D721Med (cell line): Measurements from ENCODE around the gene TXN2.
"Not testable (repeated sequence)": the region's sequence is repeated elsewhere in the genome, so short reads cannot be mapped to it uniquely, and the experiment has no call there.

Source experiments
- DNase-seq: peaks from one replicate; pipeline ENCODE4 v3.0.0; 2011; ENCODE audit warnings: low spot score; ENCODE audit not compliant: insufficient read length
- FAIRE-seq: peaks from 2 replicates; lab custom pipeline; 2011; peaks lifted over from hg19 to GRCh38; lab: Jason Lieb, UNC
- TF ChIP-seq, protein P1 (sequence below): IDR thresholded peaks from 2 replicates; pipeline ENCODE4 v1.5.1; 2012; ENCODE audit warnings: mild to moderate bottlenecking, control low read depth; ENCODE audit not compliant: insufficient read depth; ENCODE audit errors: missing control alignments

TXN2 gene

GRCh38 chr22:36433318-36434231 is 47.9 kb downstream of the TXN2 start:
- TF ChIP-seq, protein P1, sequence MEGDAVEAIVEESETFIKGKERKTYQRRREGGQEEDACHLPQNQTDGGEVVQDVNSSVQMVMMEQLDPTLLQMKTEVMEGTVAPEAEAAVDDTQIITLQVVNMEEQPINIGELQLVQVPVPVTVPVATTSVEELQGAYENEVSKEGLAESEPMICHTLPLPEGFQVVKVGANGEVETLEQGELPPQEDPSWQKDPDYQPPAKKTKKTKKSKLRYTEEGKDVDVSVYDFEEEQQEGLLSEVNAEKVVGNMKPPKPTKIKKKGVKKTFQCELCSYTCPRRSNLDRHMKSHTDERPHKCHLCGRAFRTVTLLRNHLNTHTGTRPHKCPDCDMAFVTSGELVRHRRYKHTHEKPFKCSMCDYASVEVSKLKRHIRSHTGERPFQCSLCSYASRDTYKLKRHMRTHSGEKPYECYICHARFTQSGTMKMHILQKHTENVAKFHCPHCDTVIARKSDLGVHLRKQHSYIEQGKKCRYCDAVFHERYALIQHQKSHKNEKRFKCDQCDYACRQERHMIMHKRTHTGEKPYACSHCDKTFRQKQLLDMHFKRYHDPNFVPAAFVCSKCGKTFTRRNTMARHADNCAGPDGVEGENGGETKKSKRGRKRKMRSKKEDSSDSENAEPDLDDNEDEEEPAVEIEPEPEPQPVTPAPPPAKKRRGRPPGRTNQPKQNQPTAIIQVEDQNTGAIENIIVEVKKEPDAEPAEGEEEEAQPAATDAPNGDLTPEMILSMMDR, result no peak
- DNase-seq, result no peak
- no peak for FAIRE-seq

DNA sequence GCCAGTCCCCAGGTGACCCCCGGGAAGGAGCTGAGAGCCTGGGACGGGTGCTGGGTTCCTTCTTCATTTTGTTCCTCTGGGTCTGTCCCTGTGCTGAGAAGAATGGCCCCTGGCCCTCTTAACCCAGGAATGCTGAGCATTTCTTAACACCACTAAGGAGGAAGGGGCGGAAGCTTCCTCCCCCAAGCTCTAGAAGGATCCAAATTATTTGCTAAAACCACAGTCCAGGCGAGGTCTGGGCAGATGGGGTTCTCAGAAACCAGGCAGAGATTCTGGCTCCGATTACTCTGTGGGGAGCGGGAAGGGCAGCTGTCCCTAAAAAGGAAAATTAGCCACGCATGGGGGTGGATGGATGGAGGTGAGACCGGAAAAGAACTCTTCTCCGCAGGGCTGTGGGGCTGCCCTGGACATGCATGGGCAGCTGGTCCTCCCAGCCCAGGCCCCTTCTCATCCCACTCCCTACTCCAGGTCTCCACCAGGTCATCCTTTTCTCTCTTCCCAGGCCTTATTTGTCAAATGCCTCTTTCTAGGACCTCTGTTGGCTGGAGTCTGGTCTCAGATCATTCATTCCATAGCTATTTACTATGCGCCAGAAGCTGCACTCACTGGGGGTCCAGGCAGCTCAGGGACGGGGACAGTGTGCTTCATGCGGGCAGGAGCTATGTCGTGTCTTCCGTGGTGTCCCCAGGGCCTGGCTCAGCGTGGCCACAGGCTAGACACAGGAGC is 48.7 kb downstream of the TXN2 start:
- DNase-seq, result no peak
- TF ChIP-seq, protein P1, result no peak
- no peak for FAIRE-seq

GRCh38 chr22:36431977-36432376 is 49.5 kb downstream of the TXN2 start:
- FAIRE-seq, result no peak
- TF ChIP-seq, protein P1, result no peak

DNA sequence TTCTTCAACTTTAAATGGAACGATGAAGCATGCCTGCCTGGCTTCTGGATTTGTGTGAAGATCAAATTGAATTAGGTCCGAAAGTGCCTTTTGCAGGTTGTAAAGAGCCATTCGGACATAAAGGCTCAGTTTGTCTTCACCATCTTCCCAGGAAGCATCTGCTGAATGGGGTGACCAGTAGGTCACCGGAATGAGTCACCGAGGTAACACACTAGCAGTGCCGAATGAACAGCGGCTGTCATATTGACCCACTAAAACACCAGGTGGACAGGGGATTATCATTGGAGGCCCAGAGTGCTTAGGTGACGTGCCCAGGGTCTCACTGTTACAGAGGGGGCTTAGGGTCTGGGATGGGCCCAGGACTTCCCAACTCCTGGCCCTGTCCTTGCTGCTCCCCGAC is 50.6 kb downstream of the TXN2 start:
- DNase-seq (no peak), FAIRE-seq (no peak)
- TF ChIP-seq, protein P1, result no peak

More at GRCh38 chr22:36431977-36432376, 49.5 kb downstream of the TXN2 start:
- DNase-seq, result no peak

DNA sequence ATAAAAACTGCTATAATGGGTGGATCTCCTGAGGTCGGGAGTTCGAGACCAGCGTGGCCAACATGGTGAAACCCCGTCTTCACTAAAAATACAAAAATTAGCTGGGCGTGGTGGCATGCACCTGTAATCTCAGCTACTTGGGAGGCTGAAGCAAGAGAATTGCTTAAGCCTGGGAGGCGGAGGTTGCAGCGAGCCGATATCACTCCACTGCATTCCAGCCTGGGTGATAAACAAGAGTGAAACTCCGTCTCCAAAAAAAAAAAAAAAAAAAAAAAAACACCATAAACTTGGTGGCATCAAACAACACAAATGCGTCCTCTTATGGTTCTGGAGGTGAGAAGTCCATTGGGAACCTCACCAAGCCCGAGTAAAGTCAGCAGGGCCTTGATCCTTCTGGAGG is 53.5 kb downstream of the TXN2 start:
- not testable (repeated sequence) for DNase-seq, FAIRE-seq

GRCh38 chr22:36425977-36426523 is 55.4 kb downstream of the TXN2 start:
- TF ChIP-seq, protein P1, result no peak
- DNase-seq, result no peak
- FAIRE-seq, result no peak

DNA sequence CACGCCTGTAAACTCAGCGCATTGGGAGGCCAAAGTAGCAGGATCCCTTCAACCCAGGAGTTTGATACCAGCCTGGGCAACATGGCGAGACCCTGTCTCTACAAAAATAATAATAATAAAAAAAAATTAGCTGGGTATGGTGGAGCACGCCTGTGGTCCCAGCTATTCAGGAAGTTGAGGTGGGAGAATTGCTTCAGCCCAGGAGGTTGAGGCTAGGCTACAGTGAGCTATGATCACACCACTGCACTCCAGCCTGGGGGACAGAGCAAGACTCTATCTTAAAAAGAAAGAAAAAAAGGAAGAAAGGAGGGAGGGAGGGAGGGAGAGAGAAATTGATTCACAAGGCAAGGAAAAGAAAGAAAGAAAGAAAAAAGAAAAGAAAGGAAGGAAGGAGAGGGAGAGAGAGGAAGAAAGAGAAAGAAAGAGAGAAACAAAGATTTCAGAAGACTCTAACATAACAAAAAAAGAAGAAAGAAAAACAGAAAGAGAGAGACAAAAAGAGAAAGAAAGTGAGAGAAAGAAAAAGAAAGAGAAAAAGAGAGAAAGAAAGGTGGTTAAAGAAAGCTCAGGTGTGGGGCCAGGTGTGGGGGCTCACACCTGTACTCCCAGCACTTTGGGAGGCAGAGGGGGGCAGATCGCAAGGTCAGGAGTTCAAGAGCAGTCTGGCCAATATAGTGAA is 56.4 kb downstream of the TXN2 start:
- FAIRE-seq, result no peak
- TF ChIP-seq, protein P1, result no peak
- DNase-seq, result no peak

DNA sequence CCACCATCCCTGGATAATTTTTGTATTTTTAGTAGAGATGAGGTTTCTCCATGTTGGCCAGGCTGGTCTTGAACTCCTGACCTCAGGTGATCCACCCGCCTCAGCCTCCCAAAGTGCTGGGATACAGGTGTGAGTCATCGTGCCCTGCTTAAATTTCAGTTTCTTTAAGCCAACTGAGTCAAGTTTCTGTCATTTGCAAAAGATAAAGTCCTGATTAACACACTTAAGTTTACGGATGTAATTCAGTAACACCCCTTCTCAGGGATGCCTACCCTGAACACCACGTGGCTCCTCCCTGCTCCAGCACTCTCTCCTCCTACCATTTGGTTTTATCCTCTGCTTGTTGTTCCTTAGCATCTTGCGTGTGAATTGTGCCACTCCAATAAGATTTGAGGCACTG is 57.0 kb downstream of the TXN2 start:
- FAIRE-seq, DNase-seq: not testable (repeated sequence)
